HCT116 (cell line): ENCODE measurements around the gene L1CAM. TPM values are rescaled to one million over a fixed set of nuclear protein-coding genes. Genes with fewer than 3 reads are reported as not detected.

Experiments used
- ATAC-seq: fragments of 200-7000 bp; cut with Tn5 transposase; 2 replicates; pipeline ENCODE4 v1.9.1; 2020; ENCODE audit warnings: mild to moderate bottlenecking, moderate library complexity
- BruUV-seq: library from RNA; stranded (reverse); fragments of 400-500 nt; replicated peaks from 2 replicates; lab custom pipeline; 2021; lab: Mats Ljungman, UMichigan
- CTCF ChIA-PET: fragments of 300-600 bp; sonication (Branson Sonifier 250); formaldehyde crosslinking; loops from one replicate; lab custom pipeline; 2021; ENCODE audit warnings: antibody characterized with exemption; lab: Charles Lee
- POLR2A ChIA-PET: fragments of 300-600, 350-600 bp; sonication (Branson Sonifier 250); formaldehyde crosslinking; loops from one replicate; lab custom pipeline; 2021; ENCODE audit warnings: antibody characterized with exemption; lab: Charles Lee
- RAD21 ChIA-PET, 2 experiments: fragments of 300-600 bp; sonication (Branson Sonifier 250); formaldehyde crosslinking; loops; one replicate each; lab custom pipeline; 2023; ENCODE audit warnings: low total read pairs in 2 of 2; ENCODE audit not compliant: uncharacterized antibody in 2 of 2, unreplicated experiment in 2 of 2, low non-redundant PET in 1 of 2; lab: Charles Lee
- DNase-seq: peaks from one replicate; pipeline ENCODE4 v3.0.0-alpha.2; 2010; ENCODE audit warnings: low read depth, low spot score
- H2AFZ ChIP-seq: fragments of 200-600 bp; shearing (Covaris generic), sonication (generic); 2 replicates; pipeline ENCODE4 v1.6.1; 2017; ENCODE audit warnings: low read depth, mixed run types, mixed read lengths, antibody characterized with exemption, low read length; ENCODE audit not compliant: poor library complexity, severe bottlenecking
- H3K27ac ChIP-seq: 2 replicates; pipeline ENCODE4 v1.5.1; 2012; ENCODE audit warnings: low read depth, low read length
- H3K27me3 ChIP-seq: fragments of 200-600 bp; sonication (generic); 2 replicates; pipeline ENCODE4 v1.6.1; 2016; ENCODE audit warnings: mixed run types, low read length, mixed read lengths; ENCODE audit not compliant: insufficient read depth
- H3K36me3 ChIP-seq, 2 experiments: fragments of 200-500 bp in 1 of 2; fragments of 200-600 bp in 1 of 2; sonication (Bioruptor generic) in 1 of 2; sonication (generic) in 1 of 2; 2 replicates each; pipeline versions ENCODE4 v1.5.1 to v1.6.1; 2014 to 2016; ENCODE audit warnings: low read length in 2 of 2, inconsistent platforms in 1 of 2, mixed read lengths in 1 of 2, mixed run types in 1 of 2; ENCODE audit not compliant: insufficient read depth in 2 of 2, control insufficient read depth in 1 of 2
- H3K4me1 ChIP-seq, 2 experiments: fragments of 200-600 bp in 1 of 2; sonication (generic) in 1 of 2; 2 replicates each; pipeline versions ENCODE4 v1.5.1 to v1.6.1; 2012 to 2017; ENCODE audit warnings: low read length in 2 of 2, inconsistent platforms in 1 of 2, mild to moderate bottlenecking in 1 of 2, mixed read lengths in 1 of 2, mixed run types in 1 of 2, moderate library complexity in 1 of 2; ENCODE audit not compliant: insufficient read depth in 2 of 2, control insufficient read depth in 1 of 2
- H3K4me2 ChIP-seq: fragments of 200-600 bp; sonication (generic); 2 replicates; pipeline ENCODE4 v1.6.1; 2017; ENCODE audit warnings: mixed run types, low read length, mixed read lengths
- H3K4me3 ChIP-seq, 2 experiments: fragments of 200-600 bp in 1 of 2; sonication (generic) in 1 of 2; replicated peaks in 1 of 2; 2 replicates each; pipeline ENCODE4 v1.5.1; 2011 to 2016; ENCODE audit warnings: low read length in 2 of 2, control low read depth in 1 of 2, low read depth in 1 of 2, mild to moderate bottlenecking in 1 of 2, mixed read lengths in 1 of 2, mixed run types in 1 of 2
- H3K79me2 ChIP-seq: fragments of 200-600 bp; sonication (generic); 2 replicates; pipeline ENCODE4 v1.6.1; 2017; ENCODE audit warnings: mild to moderate bottlenecking, mixed run types, low read length, moderate library complexity, mixed read lengths; ENCODE audit not compliant: insufficient read depth
- H3K9ac ChIP-seq: fragments of 200-600 bp; sonication (generic); 2 replicates; pipeline ENCODE4 v1.6.1; 2016; ENCODE audit warnings: low read length, mixed read lengths
- H3K9me2 ChIP-seq: fragments of 200-600 bp; sonication (generic), shearing (Covaris generic); 2 replicates; pipeline ENCODE4 v1.6.1; 2017; ENCODE audit warnings: mixed run types, mild to moderate bottlenecking, moderate library complexity; ENCODE audit not compliant: insufficient read depth
- H3K9me3 ChIP-seq, 2 experiments: fragments of 200-500 bp in 1 of 2; fragments of 200-600 bp in 1 of 2; sonication (Bioruptor generic) in 1 of 2; sonication (generic) in 1 of 2; 2 replicates each; pipeline ENCODE4 v1.6.1; 2014 to 2017; ENCODE audit warnings: low read length in 2 of 2, mixed read lengths in 2 of 2, inconsistent platforms in 1 of 2, low read depth in 1 of 2, mild to moderate bottlenecking in 1 of 2, mixed run types in 1 of 2, moderate library complexity in 1 of 2; ENCODE audit not compliant: control insufficient read depth in 1 of 2, insufficient read depth in 1 of 2
- H4K20me1 ChIP-seq: fragments of 200-600 bp; sonication (generic), shearing (Covaris generic); 2 replicates; pipeline ENCODE4 v1.6.1; 2017; ENCODE audit warnings: mixed run types, mild to moderate bottlenecking, moderate library complexity; ENCODE audit not compliant: insufficient read depth
- CBX3 ChIP-seq: IDR thresholded peaks from 2 replicates; pipeline ENCODE4 v1.6.1; 2012; ENCODE audit warnings: low read depth
- CTCF ChIP-seq, 3 experiments: fragments of 200-600 bp in 1 of 3; sonication (generic) in 1 of 3; IDR thresholded peaks in 2 of 3; conservative IDR thresholded peaks in 1 of 3; 2 replicates each; pipeline ENCODE4 v1.5.1; 2012 to 2017; ENCODE audit warnings: low read depth in 2 of 3, low read length in 2 of 3, antibody characterized with exemption in 1 of 3, borderline replicate concordance in 1 of 3, control low read depth in 1 of 3, mild to moderate bottlenecking in 1 of 3, mixed read lengths in 1 of 3, mixed run types in 1 of 3, moderate library complexity in 1 of 3; ENCODE audit not compliant: insufficient read depth in 1 of 3
- ELF1 ChIP-seq: IDR thresholded peaks from 2 replicates; pipeline ENCODE4 v1.6.1; 2012; ENCODE audit warnings: low read depth, borderline replicate concordance
- EZH2 ChIP-seq: fragments of 200-600 bp; sonication (generic); IDR thresholded peaks from 2 replicates; pipeline ENCODE4 v1.6.1; 2017; ENCODE audit warnings: antibody characterized with exemption, mixed run types
- EZH2phosphoT487 ChIP-seq: fragments of 200-600 bp; IDR thresholded peaks from 2 replicates; pipeline ENCODE4 v1.6.1; 2018; ENCODE audit warnings: antibody characterized with exemption, borderline replicate concordance
- FOSL1 ChIP-seq: IDR thresholded peaks from 2 replicates; pipeline ENCODE4 v1.6.1; 2012; ENCODE audit warnings: low read depth
- POLR2AphosphoS5 ChIP-seq: IDR thresholded peaks from 2 replicates; pipeline ENCODE4 v1.6.1; 2011; ENCODE audit warnings: mild to moderate bottlenecking, low read depth, low read length, moderate library complexity
- RAD21 ChIP-seq: IDR thresholded peaks from 2 replicates; pipeline ENCODE4 v1.6.1; 2012; ENCODE audit warnings: low read depth, mild to moderate bottlenecking
- SIN3A ChIP-seq: IDR thresholded peaks from 2 replicates; pipeline ENCODE4 v1.6.1; 2012; ENCODE audit warnings: low read depth
- TCF7L2 ChIP-seq: IDR thresholded peaks from 2 replicates; pipeline ENCODE4 v1.7.0; 2011; ENCODE audit warnings: borderline replicate concordance, inconsistent platforms; ENCODE audit not compliant: insufficient read depth, insufficient read length; ENCODE audit errors: extremely low read depth
- YY1 ChIP-seq: IDR thresholded peaks from 2 replicates; pipeline ENCODE4 v1.6.1; 2011; ENCODE audit warnings: low read length, low read depth, moderate library complexity, mild to moderate bottlenecking; ENCODE audit not compliant: insufficient replicate concordance; ENCODE audit errors: extremely low read depth
- ZFX ChIP-seq: fragments of 450-650 bp; IDR thresholded peaks from 2 replicates; pipeline ENCODE4 v1.6.1; 2017
- ZNF274 ChIP-seq: fragments of 200-500 bp; sonication (Bioruptor generic); IDR thresholded peaks from 2 replicates; pipeline ENCODE4 v1.6.1; 2014; ENCODE audit warnings: mild to moderate bottlenecking, low read depth, low read length, inconsistent platforms
- intact Hi-C: fragments of 100-400 bp; cut with micrococcal nuclease; formaldehyde crosslinking; loops from 2 replicates; pipeline ENCODE4 v1.10.0; 2022
- total RNA-seq: library from RNA; stranded (reverse); gene quantifications from one replicate; pipeline ENCODE4 v1.2.1, GENCODE V29; 2021; ENCODE audit not compliant: unreplicated experiment
- TF ChIP-seq, protein P1 (sequence below): IDR thresholded peaks from 2 replicates; pipeline ENCODE4 v1.6.1; 2012; ENCODE audit warnings: low read depth
- TF ChIP-seq, protein P2 (sequence below): IDR thresholded peaks from 2 replicates; pipeline ENCODE4 v1.6.1; 2012
- TF ChIP-seq, protein P3 (sequence below): IDR thresholded peaks from 2 replicates; pipeline ENCODE4 v1.6.1; 2011; ENCODE audit warnings: mild to moderate bottlenecking, low read length, moderate library complexity; ENCODE audit not compliant: insufficient replicate concordance; ENCODE audit errors: extremely low read depth

The L1CAM gene
- total RNA-seq, 1 experiment from 2014 or later, result 14.8 TPM

GRCh38 chrX:153848325-153848724, 37.6 kb downstream of the L1CAM start:
- no peaks in the 10 kb centered on the region for H3K9me2 ChIP-seq
- H3K4me1 ChIP-seq, result no peaks in the 10 kb centered on the region
- no TSS peak for BruUV-seq
- H3K4me2 ChIP-seq, result no peak overlapping the region
- POLR2A ChIA-PET, result no interaction called here
- no peak overlapping the region for H3K9ac ChIP-seq
- TF ChIP-seq ZFX (no peak), SIN3A (no peak), CTCF (IDR thresholded peaks at IDR 0.05 in 2 of 3, conservative IDR thresholded peaks at IDR 0.05 in 1 of 3; ENCODE audit: borderline replicate concordance in 1 of 3, insufficient read depth in 1 of 3, low read depth in 2 of 3, low read length in 2 of 3) (no peak), EZH2phosphoT487 (no peak), TCF7L2 (no peak), ELF1 (no peak), FOSL1 (no peak), ZNF274 (no peak), YY1 (no peak), EZH2 (no peak), CBX3 (no peak), RAD21 (no peak), POLR2AphosphoS5 (no peak)
- TF ChIP-seq, protein P1, sequence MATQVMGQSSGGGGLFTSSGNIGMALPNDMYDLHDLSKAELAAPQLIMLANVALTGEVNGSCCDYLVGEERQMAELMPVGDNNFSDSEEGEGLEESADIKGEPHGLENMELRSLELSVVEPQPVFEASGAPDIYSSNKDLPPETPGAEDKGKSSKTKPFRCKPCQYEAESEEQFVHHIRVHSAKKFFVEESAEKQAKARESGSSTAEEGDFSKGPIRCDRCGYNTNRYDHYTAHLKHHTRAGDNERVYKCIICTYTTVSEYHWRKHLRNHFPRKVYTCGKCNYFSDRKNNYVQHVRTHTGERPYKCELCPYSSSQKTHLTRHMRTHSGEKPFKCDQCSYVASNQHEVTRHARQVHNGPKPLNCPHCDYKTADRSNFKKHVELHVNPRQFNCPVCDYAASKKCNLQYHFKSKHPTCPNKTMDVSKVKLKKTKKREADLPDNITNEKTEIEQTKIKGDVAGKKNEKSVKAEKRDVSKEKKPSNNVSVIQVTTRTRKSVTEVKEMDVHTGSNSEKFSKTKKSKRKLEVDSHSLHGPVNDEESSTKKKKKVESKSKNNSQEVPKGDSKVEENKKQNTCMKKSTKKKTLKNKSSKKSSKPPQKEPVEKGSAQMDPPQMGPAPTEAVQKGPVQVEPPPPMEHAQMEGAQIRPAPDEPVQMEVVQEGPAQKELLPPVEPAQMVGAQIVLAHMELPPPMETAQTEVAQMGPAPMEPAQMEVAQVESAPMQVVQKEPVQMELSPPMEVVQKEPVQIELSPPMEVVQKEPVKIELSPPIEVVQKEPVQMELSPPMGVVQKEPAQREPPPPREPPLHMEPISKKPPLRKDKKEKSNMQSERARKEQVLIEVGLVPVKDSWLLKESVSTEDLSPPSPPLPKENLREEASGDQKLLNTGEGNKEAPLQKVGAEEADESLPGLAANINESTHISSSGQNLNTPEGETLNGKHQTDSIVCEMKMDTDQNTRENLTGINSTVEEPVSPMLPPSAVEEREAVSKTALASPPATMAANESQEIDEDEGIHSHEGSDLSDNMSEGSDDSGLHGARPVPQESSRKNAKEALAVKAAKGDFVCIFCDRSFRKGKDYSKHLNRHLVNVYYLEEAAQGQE, result no peak
- TF ChIP-seq, protein P2, sequence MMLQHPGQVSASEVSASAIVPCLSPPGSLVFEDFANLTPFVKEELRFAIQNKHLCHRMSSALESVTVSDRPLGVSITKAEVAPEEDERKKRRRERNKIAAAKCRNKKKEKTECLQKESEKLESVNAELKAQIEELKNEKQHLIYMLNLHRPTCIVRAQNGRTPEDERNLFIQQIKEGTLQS, result no peak
- TF ChIP-seq, protein P3, sequence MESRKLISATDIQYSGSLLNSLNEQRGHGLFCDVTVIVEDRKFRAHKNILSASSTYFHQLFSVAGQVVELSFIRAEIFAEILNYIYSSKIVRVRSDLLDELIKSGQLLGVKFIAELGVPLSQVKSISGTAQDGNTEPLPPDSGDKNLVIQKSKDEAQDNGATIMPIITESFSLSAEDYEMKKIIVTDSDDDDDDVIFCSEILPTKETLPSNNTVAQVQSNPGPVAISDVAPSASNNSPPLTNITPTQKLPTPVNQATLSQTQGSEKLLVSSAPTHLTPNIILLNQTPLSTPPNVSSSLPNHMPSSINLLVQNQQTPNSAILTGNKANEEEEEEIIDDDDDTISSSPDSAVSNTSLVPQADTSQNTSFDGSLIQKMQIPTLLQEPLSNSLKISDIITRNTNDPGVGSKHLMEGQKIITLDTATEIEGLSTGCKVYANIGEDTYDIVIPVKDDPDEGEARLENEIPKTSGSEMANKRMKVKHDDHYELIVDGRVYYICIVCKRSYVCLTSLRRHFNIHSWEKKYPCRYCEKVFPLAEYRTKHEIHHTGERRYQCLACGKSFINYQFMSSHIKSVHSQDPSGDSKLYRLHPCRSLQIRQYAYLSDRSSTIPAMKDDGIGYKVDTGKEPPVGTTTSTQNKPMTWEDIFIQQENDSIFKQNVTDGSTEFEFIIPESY, result no peak
- no peak for ATAC-seq
- no peak overlapping the region for H3K27ac ChIP-seq
- RAD21 ChIA-PET, result no interaction called here
- no peaks in the 10 kb centered on the region for H3K79me2 ChIP-seq
- no peaks in the 10 kb centered on the region for H3K27me3 ChIP-seq
- H3K36me3 ChIP-seq, result no peaks in the 10 kb centered on the region
- CTCF ChIA-PET, result no interaction called here
- H4K20me1 ChIP-seq, result no peaks in the 10 kb centered on the region
- no peaks in the 10 kb centered on the region for H3K9me3 ChIP-seq
- intact Hi-C loops, result no loop called here
- no peak overlapping the region for H3K4me3 ChIP-seq
- H2AFZ ChIP-seq, result no peak overlapping the region
- DNase-seq, result no peak
